ENCODE results near the gene CD44. TPM values are rescaled to one million over a fixed set of nuclear protein-coding genes. Genes with fewer than 3 reads are reported as not detected.

Gene CD44
- total and polyA plus RNA-seq, 4 donors, result 4.1 to 26.9 (median 14.6) TPM

DNA sequence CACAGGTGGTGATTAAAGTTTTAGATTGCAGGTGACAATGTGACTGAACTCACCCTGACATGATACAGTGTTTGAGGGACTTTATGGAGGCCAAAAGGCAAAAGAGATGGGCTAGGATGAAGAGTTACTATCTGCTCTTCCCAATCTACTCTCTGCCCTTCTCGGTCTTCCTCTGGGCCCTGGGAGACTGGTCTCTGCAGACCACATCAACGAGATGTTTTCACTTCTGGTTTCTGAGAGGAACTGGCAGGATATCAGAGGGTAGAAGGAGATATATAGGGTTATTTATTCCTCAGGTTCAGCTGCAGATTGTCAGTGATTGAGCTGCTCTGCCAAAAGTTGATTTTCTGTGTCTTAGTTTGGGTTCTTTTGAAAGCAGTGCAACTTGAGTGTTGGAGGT, 32.4 kb upstream of the CD44 start:
- no peaks in the 10 kb centered on the region for H3K9me3 ChIP-seq (ENCODE audit: control insufficient read depth in 4 of 4, low read length in 3 of 4)
- H3K27ac ChIP-seq (ENCODE audit: low read depth in 1 of 2, low read length in 2 of 2), result no peak overlapping the region
- H3K9ac ChIP-seq (ENCODE audit: low read depth in 1 of 2, low read length in 2 of 2), result no peak overlapping the region
- H3K4me1 ChIP-seq (ENCODE audit: control insufficient read depth in 4 of 4, insufficient read depth in 4 of 4, low read length in 3 of 4), result no peaks in the 10 kb centered on the region
- WGBS, result 71% methylated on average over 2 of the region's 2 CpGs
- no peak overlapping the region for H3K4me3 ChIP-seq (ENCODE audit: low read depth in 1 of 3, low read length in 3 of 3)
- TF ChIP-seq NR2F2 (IDR thresholded peaks at IDR 0.05) (no peak), RAD21 (IDR thresholded peaks at IDR 0.05) (no peak), HNF4A (conservative IDR thresholded peaks at IDR 0.05) (no peak), YY1 (IDR thresholded peaks at IDR 0.05) (no peak), FOXA2 (IDR thresholded peaks at IDR 0.05) (no peak), TAF1 (conservative IDR thresholded peaks at IDR 0.05) (no peak), RXRA (IDR thresholded peaks at IDR 0.05) (no peak), GABPA (IDR thresholded peaks at IDR 0.05 in 1 of 2, conservative IDR thresholded peaks at IDR 0.05 in 1 of 2) (no peak), SP1 (IDR thresholded peaks at IDR 0.05) (no peak), EGR1 (IDR thresholded peaks at IDR 0.05; ENCODE audit: low read depth in 2 of 2) (no peak), HNF4G (IDR thresholded peaks at IDR 0.05) (no peak), JUND (IDR thresholded peaks at IDR 0.05) (no peak), FOXA1 (IDR thresholded peaks at IDR 0.05) (no peak)
- TF ChIP-seq, protein P1, sequence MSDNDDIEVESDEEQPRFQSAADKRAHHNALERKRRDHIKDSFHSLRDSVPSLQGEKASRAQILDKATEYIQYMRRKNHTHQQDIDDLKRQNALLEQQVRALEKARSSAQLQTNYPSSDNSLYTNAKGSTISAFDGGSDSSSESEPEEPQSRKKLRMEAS (IDR thresholded peaks at IDR 0.05), result no peak
- TF ChIP-seq, protein P2, sequence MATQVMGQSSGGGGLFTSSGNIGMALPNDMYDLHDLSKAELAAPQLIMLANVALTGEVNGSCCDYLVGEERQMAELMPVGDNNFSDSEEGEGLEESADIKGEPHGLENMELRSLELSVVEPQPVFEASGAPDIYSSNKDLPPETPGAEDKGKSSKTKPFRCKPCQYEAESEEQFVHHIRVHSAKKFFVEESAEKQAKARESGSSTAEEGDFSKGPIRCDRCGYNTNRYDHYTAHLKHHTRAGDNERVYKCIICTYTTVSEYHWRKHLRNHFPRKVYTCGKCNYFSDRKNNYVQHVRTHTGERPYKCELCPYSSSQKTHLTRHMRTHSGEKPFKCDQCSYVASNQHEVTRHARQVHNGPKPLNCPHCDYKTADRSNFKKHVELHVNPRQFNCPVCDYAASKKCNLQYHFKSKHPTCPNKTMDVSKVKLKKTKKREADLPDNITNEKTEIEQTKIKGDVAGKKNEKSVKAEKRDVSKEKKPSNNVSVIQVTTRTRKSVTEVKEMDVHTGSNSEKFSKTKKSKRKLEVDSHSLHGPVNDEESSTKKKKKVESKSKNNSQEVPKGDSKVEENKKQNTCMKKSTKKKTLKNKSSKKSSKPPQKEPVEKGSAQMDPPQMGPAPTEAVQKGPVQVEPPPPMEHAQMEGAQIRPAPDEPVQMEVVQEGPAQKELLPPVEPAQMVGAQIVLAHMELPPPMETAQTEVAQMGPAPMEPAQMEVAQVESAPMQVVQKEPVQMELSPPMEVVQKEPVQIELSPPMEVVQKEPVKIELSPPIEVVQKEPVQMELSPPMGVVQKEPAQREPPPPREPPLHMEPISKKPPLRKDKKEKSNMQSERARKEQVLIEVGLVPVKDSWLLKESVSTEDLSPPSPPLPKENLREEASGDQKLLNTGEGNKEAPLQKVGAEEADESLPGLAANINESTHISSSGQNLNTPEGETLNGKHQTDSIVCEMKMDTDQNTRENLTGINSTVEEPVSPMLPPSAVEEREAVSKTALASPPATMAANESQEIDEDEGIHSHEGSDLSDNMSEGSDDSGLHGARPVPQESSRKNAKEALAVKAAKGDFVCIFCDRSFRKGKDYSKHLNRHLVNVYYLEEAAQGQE (IDR thresholded peaks at IDR 0.05), result no peak
- TF ChIP-seq, protein P3, sequence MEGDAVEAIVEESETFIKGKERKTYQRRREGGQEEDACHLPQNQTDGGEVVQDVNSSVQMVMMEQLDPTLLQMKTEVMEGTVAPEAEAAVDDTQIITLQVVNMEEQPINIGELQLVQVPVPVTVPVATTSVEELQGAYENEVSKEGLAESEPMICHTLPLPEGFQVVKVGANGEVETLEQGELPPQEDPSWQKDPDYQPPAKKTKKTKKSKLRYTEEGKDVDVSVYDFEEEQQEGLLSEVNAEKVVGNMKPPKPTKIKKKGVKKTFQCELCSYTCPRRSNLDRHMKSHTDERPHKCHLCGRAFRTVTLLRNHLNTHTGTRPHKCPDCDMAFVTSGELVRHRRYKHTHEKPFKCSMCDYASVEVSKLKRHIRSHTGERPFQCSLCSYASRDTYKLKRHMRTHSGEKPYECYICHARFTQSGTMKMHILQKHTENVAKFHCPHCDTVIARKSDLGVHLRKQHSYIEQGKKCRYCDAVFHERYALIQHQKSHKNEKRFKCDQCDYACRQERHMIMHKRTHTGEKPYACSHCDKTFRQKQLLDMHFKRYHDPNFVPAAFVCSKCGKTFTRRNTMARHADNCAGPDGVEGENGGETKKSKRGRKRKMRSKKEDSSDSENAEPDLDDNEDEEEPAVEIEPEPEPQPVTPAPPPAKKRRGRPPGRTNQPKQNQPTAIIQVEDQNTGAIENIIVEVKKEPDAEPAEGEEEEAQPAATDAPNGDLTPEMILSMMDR (IDR thresholded peaks at IDR 0.05; ENCODE audit: low read depth, low read length, missing input control), result no peak
- TF ChIP-seq, protein P4, sequence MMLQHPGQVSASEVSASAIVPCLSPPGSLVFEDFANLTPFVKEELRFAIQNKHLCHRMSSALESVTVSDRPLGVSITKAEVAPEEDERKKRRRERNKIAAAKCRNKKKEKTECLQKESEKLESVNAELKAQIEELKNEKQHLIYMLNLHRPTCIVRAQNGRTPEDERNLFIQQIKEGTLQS (IDR thresholded peaks at IDR 0.05), result no peak
- TF ChIP-seq, protein P5, sequence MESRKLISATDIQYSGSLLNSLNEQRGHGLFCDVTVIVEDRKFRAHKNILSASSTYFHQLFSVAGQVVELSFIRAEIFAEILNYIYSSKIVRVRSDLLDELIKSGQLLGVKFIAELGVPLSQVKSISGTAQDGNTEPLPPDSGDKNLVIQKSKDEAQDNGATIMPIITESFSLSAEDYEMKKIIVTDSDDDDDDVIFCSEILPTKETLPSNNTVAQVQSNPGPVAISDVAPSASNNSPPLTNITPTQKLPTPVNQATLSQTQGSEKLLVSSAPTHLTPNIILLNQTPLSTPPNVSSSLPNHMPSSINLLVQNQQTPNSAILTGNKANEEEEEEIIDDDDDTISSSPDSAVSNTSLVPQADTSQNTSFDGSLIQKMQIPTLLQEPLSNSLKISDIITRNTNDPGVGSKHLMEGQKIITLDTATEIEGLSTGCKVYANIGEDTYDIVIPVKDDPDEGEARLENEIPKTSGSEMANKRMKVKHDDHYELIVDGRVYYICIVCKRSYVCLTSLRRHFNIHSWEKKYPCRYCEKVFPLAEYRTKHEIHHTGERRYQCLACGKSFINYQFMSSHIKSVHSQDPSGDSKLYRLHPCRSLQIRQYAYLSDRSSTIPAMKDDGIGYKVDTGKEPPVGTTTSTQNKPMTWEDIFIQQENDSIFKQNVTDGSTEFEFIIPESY (IDR thresholded peaks at IDR 0.05), result no peak
- DNase-seq (ENCODE audit: low spot score), result no peak
- no peaks in the 10 kb centered on the region for H3K27me3 ChIP-seq (ENCODE audit: control insufficient read depth in 4 of 4, insufficient read depth in 4 of 4, low read length in 3 of 4)
- H3K36me3 ChIP-seq (ENCODE audit: control insufficient read depth in 4 of 4, insufficient read depth in 3 of 4, low read depth in 1 of 4, low read length in 3 of 4), result no peaks in the 10 kb centered on the region
